NCI-H1048 (cell line): ENCODE data around the gene RIOK1.

ENCODE experiments used
- DNase-seq: peaks from one replicate; lab custom pipeline; 2025; lab: John Stamatoyannopoulos, UW

RIOK1 gene

DNA sequence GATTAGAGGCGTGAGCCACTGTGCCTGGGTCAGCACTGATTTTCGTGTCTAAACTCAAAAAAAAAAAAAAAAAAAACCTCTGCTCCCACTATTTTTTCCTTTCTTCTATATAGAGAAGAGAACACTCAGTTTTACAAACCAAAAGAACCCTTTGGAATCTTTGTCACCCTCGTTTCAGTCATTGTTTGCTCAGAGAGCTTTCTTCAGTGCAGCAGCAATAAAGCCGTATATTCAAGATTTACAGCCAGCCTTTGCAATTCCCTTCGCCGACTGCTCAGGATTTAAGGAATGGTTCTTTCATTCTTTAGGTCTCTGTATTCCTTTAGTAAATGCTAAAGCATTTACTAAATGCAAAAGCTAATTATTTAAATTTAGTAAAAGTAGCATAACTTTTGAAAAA lies 20.1 kb downstream of the RIOK1 start:
- DNase-seq: no peak

DNA sequence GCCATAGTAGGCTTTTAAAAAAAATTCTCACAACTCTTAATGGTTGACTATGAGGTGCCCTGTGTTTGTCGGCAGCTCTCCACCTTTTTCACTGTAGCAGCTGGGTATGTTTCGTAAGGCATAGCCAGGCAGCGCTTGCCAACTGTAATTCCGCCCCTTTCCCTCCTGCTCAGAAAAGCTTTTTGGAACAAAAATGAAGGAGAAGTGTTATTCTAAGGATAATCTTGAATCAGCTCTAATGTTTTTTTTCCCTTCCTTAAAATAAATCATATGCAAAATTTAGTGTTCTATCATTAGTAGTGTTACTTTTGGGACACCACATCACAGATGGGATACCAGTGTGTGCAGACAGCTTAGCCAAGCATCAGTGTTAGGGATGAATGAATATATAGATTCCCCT lies 21.2 kb downstream of the RIOK1 start:
- no peak for DNase-seq

GRCh38 chr6:7411328-7411727 lies 21.7 kb downstream of the RIOK1 start:
- no peak for DNase-seq

DNA sequence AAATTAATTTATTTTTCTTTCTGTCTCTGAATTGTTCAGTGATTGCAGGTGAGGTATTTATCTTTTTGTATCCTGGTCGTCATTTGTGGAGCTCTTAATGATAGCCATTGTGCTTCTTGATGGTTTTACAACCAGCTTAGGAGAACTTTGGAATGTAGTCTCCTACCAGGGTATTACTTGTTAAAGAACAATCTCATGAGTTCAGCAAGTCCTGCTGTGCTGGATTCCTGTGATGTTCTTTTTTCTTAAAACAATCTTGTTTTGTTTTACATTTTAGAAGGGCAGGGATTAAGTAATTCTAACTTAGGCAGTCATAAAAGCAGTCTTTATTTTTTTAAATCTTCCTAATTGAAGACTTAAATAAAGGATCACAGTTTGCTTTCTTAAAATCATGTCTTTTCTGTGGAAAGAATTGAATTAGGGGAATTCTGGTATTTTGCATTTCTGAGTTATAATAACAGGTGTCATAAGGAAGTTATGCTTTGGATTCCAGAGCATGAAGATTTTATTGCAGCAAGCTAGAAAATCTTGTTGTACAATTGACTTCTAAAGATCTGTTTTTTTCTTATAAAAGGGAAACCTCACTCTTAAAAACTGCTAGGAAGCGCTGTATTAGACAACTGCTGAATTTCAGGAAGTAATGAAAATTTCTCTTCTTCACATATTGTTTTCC lies 23.7 kb downstream of the RIOK1 start:
- DNase-seq: no peak

GRCh38 chr6:7414811-7415210 lies 25.2 kb downstream of the RIOK1 start:
- DNase-seq: no peak

DNA sequence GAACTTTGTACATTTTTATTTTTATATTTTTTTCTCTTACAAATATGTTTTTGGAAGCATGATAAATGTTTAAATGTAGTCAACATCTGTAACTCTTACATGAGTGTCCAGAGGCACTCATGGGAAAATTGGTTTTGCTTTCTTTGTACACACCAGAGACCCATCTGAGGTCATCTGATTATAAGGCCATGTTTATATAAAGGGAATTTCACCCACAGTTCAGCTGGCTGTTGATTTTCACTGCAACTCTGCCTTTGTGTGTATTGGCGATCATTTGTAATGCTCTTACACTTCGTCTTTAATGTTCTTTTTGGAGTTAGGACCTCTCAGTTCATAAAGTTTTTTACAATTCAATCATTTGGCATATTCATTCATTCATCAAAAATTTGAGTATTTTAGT lies 28.1 kb downstream of the RIOK1 start:
- no peak for DNase-seq

GRCh38 chr6:7418238-7418905 lies 28.8 kb downstream of the RIOK1 start:
- no peak for DNase-seq

DNA sequence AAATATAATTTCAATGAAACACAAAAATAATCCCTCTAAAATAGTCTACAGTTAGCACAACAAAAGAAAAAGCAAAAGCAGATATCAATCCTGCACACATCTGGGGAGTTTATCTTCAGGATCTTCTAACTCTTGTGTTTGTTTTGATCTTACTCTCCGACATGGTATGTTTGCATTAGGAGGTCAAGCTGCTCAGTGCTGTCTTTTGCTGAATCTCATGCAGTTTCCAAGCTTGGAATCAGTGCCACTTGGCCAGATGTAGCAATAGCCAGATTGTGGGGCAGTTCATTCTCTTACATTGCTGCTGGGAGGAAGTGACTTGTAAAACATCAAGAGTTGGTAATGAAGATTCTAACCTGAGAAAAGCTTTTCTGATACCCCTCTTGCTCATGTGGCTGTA lies 29.5 kb downstream of the RIOK1 start:
- no peak for DNase-seq

DNA sequence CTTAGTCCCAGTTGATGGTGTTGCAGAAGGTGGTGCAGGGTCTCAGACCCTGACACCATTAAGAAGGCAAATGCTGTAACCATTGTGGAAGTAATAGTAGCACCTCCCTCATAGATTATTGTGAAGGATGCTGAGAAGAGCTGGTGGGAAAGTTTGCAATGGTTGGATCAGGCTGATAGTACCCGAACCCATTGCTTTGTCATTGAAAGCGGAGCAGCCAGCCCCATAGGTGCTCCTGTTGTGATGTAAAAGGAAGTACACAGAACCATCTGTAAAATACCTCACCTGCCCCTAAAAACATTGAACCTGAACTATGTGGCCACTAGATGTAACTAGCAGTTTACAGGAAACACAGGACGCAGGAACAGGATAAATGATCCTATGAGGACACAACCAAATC lies 31.5 kb downstream of the RIOK1 start:
- no peak for DNase-seq

DNA sequence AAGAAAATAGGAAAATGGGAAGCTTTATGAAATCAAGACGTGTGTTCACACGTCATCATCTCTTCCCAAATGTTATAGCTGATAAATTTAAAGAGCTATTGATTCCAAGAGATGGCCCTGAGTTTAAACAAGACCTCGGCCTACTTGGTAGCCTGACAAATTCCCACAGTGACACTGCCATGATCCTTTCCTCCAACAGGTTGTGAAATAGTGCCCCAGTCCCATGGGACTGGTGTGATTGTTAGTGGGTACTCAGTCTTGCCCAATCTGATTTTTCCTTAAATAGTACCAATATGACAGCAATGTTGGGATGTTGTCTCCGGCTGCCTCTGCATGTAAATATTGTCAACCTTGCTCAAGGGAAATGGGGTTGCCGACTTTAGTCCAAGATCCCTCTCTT lies 34.5 kb downstream of the RIOK1 start:
- no peak for DNase-seq

DNA sequence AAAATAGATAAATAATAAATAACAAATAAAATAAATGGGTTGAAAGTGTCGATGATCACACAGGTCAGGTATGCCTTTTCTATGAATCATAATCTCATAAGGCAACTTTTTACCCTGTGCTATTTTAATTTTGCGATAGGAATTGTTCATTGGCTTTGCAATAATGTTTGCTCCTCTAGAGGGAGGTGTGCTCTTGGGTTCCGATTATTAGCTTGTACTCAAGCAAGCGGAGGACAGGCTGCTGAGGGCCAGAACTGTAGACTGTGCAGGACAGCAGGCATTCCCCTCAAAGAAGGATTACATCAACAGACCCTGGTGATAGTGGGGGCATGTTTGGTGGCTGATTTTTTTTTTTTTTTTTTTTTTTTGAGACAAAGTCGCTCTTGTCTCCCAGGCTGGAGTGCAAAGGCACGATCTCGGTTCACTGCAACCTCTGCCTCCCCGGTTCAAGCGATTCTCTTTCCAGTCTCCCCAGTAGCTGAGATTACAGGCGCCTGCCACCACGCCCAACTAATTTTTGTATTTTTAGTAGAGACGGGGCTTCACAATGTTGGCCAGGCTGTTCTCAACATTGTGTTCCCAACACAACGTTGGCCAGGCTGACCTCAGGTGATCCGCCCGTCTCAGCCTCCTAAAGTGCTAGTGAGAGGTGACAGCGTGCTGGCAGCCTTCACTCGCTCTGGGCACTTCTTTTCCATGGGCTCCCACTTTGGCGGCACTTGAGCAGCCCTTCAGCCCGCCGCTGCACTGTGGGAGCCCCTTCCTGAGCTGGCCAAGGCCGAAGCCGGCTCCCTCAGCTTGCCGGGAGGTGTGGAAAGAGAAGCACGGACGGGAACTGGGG lies 35.6 kb downstream of the RIOK1 start:
- DNase-seq: no peak

- no peak for DNase-seq
Measured at GRCh38 chr6:7425808-7426190, 36.2 kb downstream of the RIOK1 start.

- no peak for DNase-seq
Measured at GRCh38 chr6:7426447-7427169, 37.0 kb downstream of the RIOK1 start.

- no peak for DNase-seq
Measured at GRCh38 chr6:7431313-7431673, 41.7 kb downstream of the RIOK1 start.

GRCh38 chr6:7431674-7432390 lies 42.2 kb downstream of the RIOK1 start:
- DNase-seq: no peak

GRCh38 chr6:7432391-7433120 lies 42.9 kb downstream of the RIOK1 start:
- no peak for DNase-seq

GRCh38 chr6:7433121-7433617 lies 43.6 kb downstream of the RIOK1 start:
- DNase-seq: no peak

GRCh38 chr6:7434672-7435071 lies 45.1 kb downstream of the RIOK1 start:
- no peak for DNase-seq

- no peak for DNase-seq
Measured at GRCh38 chr6:7438011-7438410, 48.4 kb downstream of the RIOK1 start.

GRCh38 chr6:7439228-7439627 lies 49.6 kb downstream of the RIOK1 start:
- DNase-seq: no peak

GRCh38 chr6:7440476-7440875 lies 50.9 kb downstream of the RIOK1 start:
- no peak for DNase-seq
